Epidermal melanocyte (primary cell): Measurements from ENCODE around the gene SRGAP2C.
"Not testable (repeated sequence)": the region's sequence is repeated elsewhere in the genome, so short reads cannot be mapped to it uniquely, and the experiment has no call there.

Source experiments
- DNase-seq: peaks from one replicate; pipeline ENCODE4 v3.0.0; 2011; ENCODE audit warnings: low spot score; ENCODE audit not compliant: insufficient read length

SRGAP2C gene

DNA sequence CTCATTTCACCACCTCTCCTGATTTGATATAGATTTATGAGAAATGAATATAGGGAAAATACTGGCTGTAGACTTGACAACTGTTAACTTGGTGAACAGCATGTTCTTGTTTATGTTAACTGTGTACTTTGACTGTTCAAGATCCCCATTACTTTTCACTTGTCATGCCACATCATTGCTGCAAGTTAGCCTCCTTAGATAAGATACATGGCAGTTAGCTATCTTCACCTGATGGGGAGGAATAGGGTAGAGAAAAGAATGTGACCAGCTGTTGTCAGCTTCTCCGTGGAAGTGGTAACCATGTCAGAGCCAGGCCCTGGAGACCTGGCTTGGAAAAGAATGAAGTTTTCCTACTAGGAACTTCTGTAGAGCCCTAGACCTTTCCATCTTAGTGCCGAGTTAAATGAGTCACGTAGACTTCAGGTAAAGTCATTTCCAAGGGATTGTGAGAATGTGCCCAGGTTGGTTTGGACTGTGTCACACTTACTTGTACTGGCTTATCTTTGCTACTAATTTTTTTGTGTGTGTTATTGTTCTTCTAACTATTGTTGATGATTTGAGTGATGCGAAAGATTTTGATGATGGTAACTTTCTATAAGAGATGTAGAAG lies 41.6 kb downstream of the SRGAP2C start:
- DNase-seq = not testable (repeated sequence)

DNA sequence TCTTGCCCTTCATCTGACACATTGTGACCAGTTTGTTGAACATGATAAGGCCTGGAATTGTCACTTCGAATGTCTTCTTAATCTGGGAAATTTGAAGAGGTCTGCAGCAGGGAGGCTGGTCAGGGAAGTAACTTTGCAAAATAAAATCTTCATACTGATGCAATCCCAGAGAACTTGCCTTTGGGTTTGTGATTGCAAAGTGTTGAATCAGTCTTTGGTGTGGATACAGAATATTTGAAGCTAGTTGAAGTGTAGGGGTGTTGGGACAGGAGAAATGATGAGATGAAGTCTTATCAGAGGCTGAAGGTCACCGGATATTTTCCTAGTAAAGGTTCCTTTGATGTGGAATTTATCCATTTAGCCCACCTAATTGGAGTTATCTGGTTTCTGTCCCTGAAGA lies 42.1 kb downstream of the SRGAP2C start:
- not testable (repeated sequence) for DNase-seq

DNA sequence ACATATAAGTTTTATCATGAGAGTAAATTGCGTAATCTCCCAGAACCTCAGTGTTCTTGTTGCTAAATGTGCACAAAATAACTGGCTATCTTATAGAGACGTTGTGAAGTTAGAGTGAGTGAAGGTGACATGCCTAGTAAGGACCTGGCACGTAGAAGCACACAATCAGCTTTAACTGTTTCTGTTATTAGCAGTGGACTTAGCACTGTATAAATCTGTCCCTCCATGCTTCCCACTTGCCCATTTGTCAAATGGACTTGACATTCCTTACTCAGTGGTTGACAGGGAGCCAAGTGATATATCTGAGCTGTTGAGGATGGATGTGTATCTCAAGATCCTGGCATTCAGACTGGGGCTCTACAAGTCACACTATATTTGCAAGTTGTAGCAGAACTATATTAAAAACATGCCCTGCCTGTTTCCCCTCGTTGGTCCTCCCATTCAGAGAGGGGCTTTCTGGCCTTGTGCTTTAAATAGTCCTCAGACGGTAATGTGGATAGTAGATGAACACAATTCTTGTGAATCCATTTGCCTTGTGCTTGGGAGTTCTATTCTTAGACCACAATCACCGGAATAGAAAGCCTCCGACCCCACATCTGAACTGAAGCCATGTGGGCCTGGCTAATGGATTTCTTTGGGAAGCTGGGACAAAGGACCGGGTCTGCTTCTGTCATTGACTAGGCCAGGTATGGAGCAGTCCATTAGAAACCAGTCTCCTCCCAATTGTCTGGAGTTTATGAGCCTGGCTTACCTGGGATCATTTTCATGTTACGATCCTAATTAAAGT lies 43.0 kb downstream of the SRGAP2C start:
- DNase-seq = not testable (repeated sequence)

DNA sequence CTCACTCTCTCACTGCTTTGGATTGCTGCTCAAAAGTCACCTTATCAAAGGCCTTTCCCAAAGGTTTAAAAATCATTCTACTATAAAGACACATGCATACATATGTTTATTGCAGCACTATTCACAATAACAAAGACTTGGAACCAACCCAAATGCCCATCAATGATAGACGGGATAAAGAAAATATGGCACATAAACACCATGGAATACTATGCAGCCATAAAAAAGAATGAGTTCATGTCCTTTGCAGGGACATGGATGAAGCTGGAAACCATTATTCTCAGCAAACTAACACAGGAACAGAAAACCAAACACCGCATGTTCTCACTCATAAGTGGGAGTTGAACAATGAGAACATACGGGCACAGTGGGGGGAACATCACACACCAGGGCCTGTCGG lies 45.9 kb downstream of the SRGAP2C start:
- not testable (repeated sequence) for DNase-seq

GRCh38 chr1:121232445-121233125 lies 47.8 kb downstream of the SRGAP2C start:
- DNase-seq = not testable (repeated sequence)

GRCh38 chr1:121234090-121234759 lies 49.5 kb downstream of the SRGAP2C start:
- not testable (repeated sequence) for DNase-seq

DNA sequence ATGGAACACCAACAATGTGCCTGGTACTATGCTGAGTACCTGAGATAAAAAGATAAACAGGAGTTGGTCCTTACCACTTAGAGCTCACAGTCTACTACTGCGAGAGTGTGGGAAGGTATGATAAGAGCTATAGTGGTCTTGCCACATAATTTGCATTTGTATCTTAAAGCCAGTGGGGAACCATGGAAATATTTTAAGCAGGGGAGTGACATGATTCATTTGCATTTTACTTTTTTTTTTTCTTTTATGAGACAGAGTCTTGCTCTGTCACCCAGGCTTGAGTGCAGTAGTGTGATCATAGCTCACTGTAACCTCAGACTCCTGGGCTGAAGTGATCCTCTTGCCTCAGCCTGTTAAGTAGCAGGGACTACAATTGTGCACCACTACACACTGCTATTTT lies 53.6 kb downstream of the SRGAP2C start:
- not testable (repeated sequence) for DNase-seq

- not testable (repeated sequence) for DNase-seq
Measured at GRCh38 chr1:121243913-121244312, 59.1 kb downstream of the SRGAP2C start.

GRCh38 chr1:121246399-121246798 lies 61.6 kb downstream of the SRGAP2C start:
- DNase-seq = not testable (repeated sequence)

GRCh38 chr1:121252656-121253055 lies 67.9 kb downstream of the SRGAP2C start:
- DNase-seq = not testable (repeated sequence)

DNA sequence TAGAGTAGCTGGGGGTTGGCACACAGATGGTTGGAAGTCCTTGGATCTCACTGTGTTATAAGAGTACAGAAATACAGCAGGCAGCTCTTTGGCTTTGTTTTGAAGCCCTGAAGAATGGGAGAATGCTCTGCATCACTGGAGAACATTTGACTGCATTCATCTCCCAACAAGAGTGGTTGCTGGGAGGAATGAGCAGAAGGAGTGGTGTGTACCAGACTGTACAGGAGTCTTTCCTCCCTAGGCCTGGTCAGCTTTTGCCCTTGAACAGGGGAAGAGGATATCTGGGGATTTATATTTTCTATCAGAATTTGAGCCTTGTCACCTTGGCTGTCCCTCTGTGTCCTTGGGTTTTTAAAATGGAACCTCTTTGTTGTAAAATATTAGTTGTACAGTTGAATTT lies 69.8 kb downstream of the SRGAP2C start:
- not testable (repeated sequence) for DNase-seq

GRCh38 chr1:121257632-121258031 lies 72.9 kb downstream of the SRGAP2C start:
- DNase-seq = not testable (repeated sequence)

- not testable (repeated sequence) for DNase-seq
Measured at GRCh38 chr1:121258134-121258533, 73.4 kb downstream of the SRGAP2C start.

DNA sequence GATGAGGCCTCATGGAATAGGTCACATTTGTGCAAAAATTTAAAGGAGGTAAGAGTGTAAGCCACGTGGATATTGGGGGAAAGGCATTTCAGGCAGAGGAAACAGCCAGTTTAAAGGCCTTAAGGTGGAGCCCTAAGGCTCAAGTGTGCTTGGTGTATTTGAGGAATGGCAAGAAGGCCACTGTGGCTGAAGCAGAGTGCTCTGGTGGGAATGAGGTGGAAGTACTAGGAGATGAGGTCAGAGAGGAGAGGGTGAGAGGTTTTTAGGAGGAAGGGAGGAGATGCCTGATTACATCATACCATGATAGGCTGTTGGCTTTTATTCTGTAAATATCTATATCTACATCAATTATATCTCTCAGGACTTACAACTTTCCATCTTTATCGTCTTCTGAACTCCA lies 75.4 kb downstream of the SRGAP2C start:
- DNase-seq = not testable (repeated sequence)

- not testable (repeated sequence) for DNase-seq
Measured at GRCh38 chr1:121262163-121262562, 77.4 kb downstream of the SRGAP2C start.

DNA sequence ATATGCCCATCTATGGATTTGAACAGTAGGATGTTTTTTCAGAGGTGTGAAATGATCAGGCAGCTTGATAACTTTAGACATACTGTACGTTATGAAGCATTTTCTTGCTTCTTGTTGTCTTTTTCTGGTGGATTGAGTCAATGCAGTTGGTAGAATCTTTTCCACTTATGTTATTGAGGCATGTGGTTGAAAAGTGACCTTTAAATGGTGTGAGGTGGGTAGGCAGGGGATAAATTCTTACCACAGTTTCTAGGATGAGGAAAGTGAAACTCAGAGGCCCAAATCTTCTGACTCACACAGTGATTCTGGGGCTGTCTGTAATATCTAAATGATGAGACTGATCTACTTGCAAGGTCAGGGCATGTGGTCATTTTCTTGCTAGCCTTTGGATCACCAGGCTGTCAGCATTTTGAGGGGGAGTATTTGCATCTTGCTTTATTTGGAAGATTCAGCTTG lies 79.0 kb downstream of the SRGAP2C start:
- not testable (repeated sequence) for DNase-seq

DNA sequence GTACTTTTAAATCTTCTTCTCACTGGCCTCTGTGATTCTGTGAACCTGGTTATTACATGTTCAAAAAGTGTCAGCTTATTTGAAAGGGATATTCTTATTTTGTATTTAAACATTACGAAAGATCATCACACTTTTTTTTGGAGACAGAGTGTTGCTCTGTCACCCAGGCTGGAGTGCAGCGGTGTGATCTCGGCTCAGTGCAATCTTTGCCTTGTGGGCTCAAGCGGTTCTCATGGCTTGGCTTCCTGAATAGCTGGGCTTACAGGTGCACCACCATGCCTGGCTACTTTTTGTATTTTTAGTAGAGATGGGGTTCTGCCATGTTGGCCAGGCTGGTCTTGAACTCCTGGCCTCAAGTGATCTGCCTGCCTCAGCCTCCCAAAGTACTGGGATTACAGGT lies 82.3 kb downstream of the SRGAP2C start:
- DNase-seq = not testable (repeated sequence)

DNA sequence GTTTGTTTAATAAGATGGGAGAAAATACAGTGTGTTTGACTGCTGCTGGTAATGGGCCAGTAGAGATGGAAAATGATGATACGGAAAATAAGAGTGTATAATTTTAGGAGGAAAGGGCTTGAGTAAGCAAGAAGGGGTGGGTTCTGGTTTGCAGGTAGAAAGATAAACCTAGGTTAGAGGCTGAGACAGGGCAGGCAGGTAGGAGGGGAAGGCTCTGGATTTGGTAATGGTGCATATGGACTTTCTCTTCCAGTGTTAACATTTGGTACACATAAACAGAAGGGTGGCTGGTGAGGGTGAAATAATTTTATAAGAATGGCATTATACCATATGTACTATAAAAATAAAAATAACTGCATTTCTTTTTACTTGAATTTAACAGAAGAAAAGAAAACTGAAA lies 84.5 kb downstream of the SRGAP2C start:
- DNase-seq = not testable (repeated sequence)

DNA sequence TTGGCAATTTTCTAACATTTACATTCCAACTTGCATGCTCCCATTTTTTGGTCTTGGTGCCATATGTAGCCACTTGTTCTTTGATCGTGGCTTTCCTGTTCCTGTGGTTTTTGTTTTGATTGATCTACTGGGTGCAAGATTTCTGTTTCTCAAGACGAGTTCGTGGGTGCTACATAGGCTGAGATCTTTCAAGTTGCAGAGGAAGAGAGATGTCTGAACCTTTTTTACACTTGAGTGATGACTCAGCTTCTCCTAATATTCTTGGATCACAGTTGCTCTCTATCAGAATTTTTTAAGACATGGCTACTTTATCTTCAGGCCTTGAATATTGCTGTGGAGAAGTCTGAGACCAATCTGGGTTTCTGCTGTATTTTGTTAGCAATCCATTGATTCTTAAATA lies 85.2 kb downstream of the SRGAP2C start:
- DNase-seq = not testable (repeated sequence)

DNA sequence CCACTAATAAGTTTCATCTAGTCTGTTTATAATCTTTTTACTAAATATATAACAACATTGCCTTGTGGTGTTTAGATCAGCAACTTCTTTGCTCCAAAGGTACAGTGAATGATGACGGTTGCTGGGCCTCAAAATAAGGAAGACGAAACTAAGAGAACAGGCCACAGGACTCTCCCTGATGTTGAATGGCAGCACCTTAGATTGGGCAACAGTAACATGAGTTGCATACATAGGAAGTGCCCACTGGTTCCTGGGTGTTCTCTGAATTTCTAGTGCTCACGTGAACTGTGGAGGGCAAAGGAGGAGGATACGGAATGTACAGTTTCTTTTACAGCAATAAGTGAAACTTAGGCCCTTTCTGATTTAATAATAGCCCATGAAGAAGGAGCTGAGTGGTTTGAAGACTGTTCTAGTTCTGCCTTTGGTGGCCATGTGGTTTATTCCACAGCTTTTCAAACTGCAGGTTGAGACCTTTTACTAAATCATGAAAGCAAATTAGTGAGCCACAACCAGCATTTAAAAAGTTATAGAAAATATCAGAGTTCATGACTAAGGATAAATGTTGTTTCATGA lies 86.5 kb downstream of the SRGAP2C start:
- DNase-seq = not testable (repeated sequence)

GRCh38 chr1:121275435-121275834 lies 90.7 kb downstream of the SRGAP2C start:
- not testable (repeated sequence) for DNase-seq
